ENCODE results near the gene F12. TPM values are rescaled to one million over a fixed set of nuclear protein-coding genes. Genes with fewer than 3 reads are reported as not detected.
"Not testable (repeated sequence)": the region's sequence is repeated elsewhere in the genome, so short reads cannot be mapped to it uniquely, and the experiment has no call there.

Gene F12
- polyA plus RNA-seq, 1 of the 3 experiments (the other 2 are of a cell fraction) = 4.3 TPM

DNA sequence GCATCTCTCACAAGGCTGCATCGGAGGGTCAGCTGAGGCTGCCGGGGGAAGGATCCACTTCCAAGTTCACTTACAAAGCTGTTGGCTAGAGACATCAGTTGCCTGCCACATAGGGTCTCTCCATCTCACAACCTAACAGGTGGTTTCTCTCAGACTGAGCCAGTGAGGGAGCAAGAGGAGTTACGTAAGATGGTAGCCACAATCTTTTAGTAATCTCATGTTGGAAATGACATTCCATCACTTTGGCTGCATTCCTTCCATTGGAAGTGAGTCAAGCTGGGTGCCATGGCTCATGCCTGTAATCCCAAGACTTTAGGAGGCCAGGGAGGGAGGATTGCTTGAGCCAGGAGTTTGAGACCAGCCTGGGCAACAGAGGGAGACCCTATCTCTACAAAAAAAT, 9.7 kb upstream of the F12 start:
- no peak overlapping the region for H3K4me2 ChIP-seq
- H3K4me1 ChIP-seq (ENCODE audit: control insufficient read depth in 1 of 2, insufficient read depth in 2 of 2, low read depth in 1 of 2, low read length in 1 of 2) = no peaks in the 10 kb centered on the region
- no peaks in the 10 kb centered on the region for H3K9me3 ChIP-seq
- WGBS (ENCODE audit: low lambda C conversion rate) = 94% methylated on average over 3 of the region's 3 CpGs
- H3K27ac ChIP-seq (ENCODE audit: low read depth in 2 of 2, low read length in 1 of 2) = no peak overlapping the region
- no peaks in the 10 kb centered on the region for H3K36me3 ChIP-seq (replicated peaks in 1 of 2; ENCODE audit: control insufficient read depth in 1 of 2, insufficient read depth in 2 of 2, low read length in 1 of 2)
- H3K9ac ChIP-seq = no peak overlapping the region
- H3K4me3 ChIP-seq (ENCODE audit: low read depth in 2 of 2, low read length in 1 of 2) = no peak overlapping the region
- H3K79me2 ChIP-seq (ENCODE audit: insufficient read depth) = no peaks in the 10 kb centered on the region
- H3F3A ChIP-seq (replicated peaks; ENCODE audit: insufficient read depth) = no peaks in the 10 kb centered on the region
- no peaks in the 10 kb centered on the region for H3K27me3 ChIP-seq (ENCODE audit: insufficient read depth)
- DNase-seq = no peak
- ChIA-PET POLR2A (no interaction called here), CTCF (interaction anchor here (0.6 to 8.9 kb wide), 2 partner anchors 15 to 36 kb away, joined by 3 to 75 read pairs; no protein-coding TSS in a partner anchor)
- no peak overlapping the region for H2AFZ ChIP-seq (ENCODE audit: low read depth)
- TF ChIP-seq SMC3 (IDR thresholded peaks at IDR 0.05; ENCODE audit: low read depth, low read length) (no peak), NFIC (IDR thresholded peaks at IDR 0.05; ENCODE audit: borderline replicate concordance) (no peak), GABPA (IDR thresholded peaks at IDR 0.05; ENCODE audit: low read depth) (no peak)
- TF ChIP-seq, protein P1, sequence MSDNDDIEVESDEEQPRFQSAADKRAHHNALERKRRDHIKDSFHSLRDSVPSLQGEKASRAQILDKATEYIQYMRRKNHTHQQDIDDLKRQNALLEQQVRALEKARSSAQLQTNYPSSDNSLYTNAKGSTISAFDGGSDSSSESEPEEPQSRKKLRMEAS (IDR thresholded peaks at IDR 0.05; ENCODE audit: low read depth) = no peak
- no peaks in the 10 kb centered on the region for H4K20me1 ChIP-seq (ENCODE audit: insufficient read depth)
- H3K9me2 ChIP-seq = no peaks in the 10 kb centered on the region

DNA sequence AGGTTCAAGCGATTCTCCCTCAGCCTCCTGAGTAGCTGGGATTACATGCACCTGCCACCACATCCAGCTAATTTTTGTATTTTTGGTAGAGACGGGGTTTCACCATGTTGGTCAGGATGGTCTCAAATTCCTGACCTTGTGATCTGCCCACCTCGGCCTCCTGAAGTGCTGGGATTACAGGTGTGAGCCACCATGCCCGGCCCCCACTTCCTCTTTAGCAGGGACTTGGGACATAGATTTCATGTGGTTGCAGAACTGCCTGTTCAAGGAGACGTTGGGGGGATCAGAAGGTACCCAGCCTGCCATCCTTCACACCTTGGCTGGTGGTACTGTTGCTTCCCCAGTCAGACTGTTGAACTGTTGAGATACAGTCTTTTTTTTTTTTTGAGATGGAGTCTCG, 7.7 kb upstream of the F12 start:
- not testable (repeated sequence) for H3F3A ChIP-seq (replicated peaks; ENCODE audit: insufficient read depth); H3K4me1 ChIP-seq (ENCODE audit: control insufficient read depth in 1 of 2, insufficient read depth in 2 of 2, low read depth in 1 of 2, low read length in 1 of 2); H3K9me2 ChIP-seq; H3K27ac ChIP-seq (ENCODE audit: low read depth in 2 of 2, low read length in 1 of 2); H3K79me2 ChIP-seq (ENCODE audit: insufficient read depth); H3K27me3 ChIP-seq (ENCODE audit: insufficient read depth); H3K9ac ChIP-seq; H4K20me1 ChIP-seq (ENCODE audit: insufficient read depth); H3K4me2 ChIP-seq; DNase-seq; H3K4me3 ChIP-seq (ENCODE audit: low read depth in 2 of 2, low read length in 1 of 2); H3K9me3 ChIP-seq; H2AFZ ChIP-seq (ENCODE audit: low read depth); H3K36me3 ChIP-seq (replicated peaks in 1 of 2; ENCODE audit: control insufficient read depth in 1 of 2, insufficient read depth in 2 of 2, low read length in 1 of 2)
- POLR2A ChIA-PET = interaction anchor here (0.7 kb wide), 1 partner anchor 13 kb away, joined by 4 read pairs; no protein-coding TSS in a partner anchor
- CTCF ChIA-PET = interaction anchor here (1.0 to 8.9 kb wide), 4 partner anchors 13 to 38 kb away, joined by 3 to 75 read pairs (median 4); no protein-coding TSS in a partner anchor
- WGBS (ENCODE audit: low lambda C conversion rate) = 70% methylated on average over 6 of the region's 6 CpGs

DNA sequence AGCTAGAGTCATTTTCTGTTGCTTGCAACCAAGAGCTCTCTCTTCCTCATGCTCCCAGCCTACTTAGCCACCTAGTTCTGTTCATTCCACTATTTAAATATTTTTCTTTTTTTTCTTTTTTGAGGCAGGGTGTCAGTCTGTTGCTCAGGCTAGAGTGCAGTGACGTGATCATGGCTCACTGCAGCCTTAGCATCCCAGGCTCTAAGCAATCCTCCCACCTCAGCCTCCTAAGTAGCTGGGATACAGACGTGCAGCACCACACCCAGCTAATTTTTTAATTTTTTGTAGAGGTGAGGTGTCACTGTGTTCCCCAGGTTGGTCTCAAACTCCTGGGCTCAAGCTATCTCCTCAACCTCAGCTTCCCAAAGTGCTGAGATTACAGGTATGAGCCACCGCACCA, 5.1 kb upstream of the F12 start:
- Histone ChIP-seq H3K27me3 (ENCODE audit: insufficient read depth) (no peaks in the 10 kb centered on the region), H3F3A (replicated peaks; ENCODE audit: insufficient read depth) (no peaks in the 10 kb centered on the region), H3K36me3 (replicated peaks in 1 of 2; ENCODE audit: control insufficient read depth in 1 of 2, insufficient read depth in 2 of 2, low read length in 1 of 2) (no peaks in the 10 kb centered on the region), H3K4me1 (ENCODE audit: control insufficient read depth in 1 of 2, insufficient read depth in 2 of 2, low read depth in 1 of 2, low read length in 1 of 2) (no peaks in the 10 kb centered on the region), H2AFZ (ENCODE audit: low read depth) (no peak overlapping the region), H3K27ac (ENCODE audit: low read depth in 2 of 2, low read length in 1 of 2) (no peak overlapping the region), H3K4me2 (no peak overlapping the region), H3K9ac (no peak overlapping the region), H3K4me3 (ENCODE audit: low read depth in 2 of 2, low read length in 1 of 2) (no peak overlapping the region), H3K9me2 (no peaks in the 10 kb centered on the region), H3K79me2 (ENCODE audit: insufficient read depth) (no peaks in the 10 kb centered on the region), H3K9me3 (no peaks in the 10 kb centered on the region), H4K20me1 (ENCODE audit: insufficient read depth) (no peaks in the 10 kb centered on the region)
- CTCF ChIA-PET = interaction anchor here (1.7 to 8.9 kb wide), 4 partner anchors 10 to 87 kb away, joined by 3 to 75 read pairs (median 9); no protein-coding TSS in a partner anchor
- WGBS (ENCODE audit: low lambda C conversion rate) = 69% methylated on average over 3 of the region's 3 CpGs
- DNase-seq = no peak
- POLR2A ChIA-PET = interaction anchor here (1.6 kb wide), 1 partner anchor 12 kb away, joined by 6 read pairs; the partner anchor contains the start of gene GRK6
- TF ChIP-seq GATA2 (CRISPR knock-in tag; IDR thresholded peaks at IDR 0.05) = no peak
- TF ChIP-seq EP300 (IDR thresholded peaks at IDR 0.05; ENCODE audit: borderline replicate concordance in 1 of 2, low read depth in 1 of 2, low read length in 1 of 2) = no peak
- TF ChIP-seq, protein P2, sequence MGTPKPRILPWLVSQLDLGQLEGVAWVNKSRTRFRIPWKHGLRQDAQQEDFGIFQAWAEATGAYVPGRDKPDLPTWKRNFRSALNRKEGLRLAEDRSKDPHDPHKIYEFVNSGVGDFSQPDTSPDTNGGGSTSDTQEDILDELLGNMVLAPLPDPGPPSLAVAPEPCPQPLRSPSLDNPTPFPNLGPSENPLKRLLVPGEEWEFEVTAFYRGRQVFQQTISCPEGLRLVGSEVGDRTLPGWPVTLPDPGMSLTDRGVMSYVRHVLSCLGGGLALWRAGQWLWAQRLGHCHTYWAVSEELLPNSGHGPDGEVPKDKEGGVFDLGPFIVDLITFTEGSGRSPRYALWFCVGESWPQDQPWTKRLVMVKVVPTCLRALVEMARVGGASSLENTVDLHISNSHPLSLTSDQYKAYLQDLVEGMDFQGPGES (IDR thresholded peaks at IDR 0.05; ENCODE audit: low read depth, low read length) = no peak
- TF ChIP-seq ELF1 (IDR thresholded peaks at IDR 0.05) = no peak
- TF ChIP-seq CHD2 (IDR thresholded peaks at IDR 0.05; ENCODE audit: low read length, partially characterized antibody) = no peak
- TF ChIP-seq TCF12 (IDR thresholded peaks at IDR 0.05) = no peak
- no peak for TF ChIP-seq RCOR1 (IDR thresholded peaks at IDR 0.05; ENCODE audit: low read length)
